Endodermal cell (in vitro differentiated cells): ENCODE results near the gene SPRED1. TPM values are rescaled to one million over a fixed set of nuclear protein-coding genes. Genes with fewer than 3 reads are reported as not detected.
A peak's percentile ranks its signal among the peaks of the same experiment; 100 is the strongest.

Experiments used
- DNase-seq: peaks from one replicate; pipeline ENCODE4 v3.0.0-alpha.2; 2017
- H3K27ac ChIP-seq: 2 replicates; pipeline ENCODE4 v1.5.1; 2013; ENCODE audit warnings: mild to moderate bottlenecking, low read depth, low read length, moderate library complexity
- H3K27me3 ChIP-seq: 2 replicates; pipeline ENCODE4 v1.6.1; 2013; ENCODE audit warnings: mild to moderate bottlenecking, low read length, moderate library complexity; ENCODE audit not compliant: insufficient read depth, control insufficient read depth, poor library complexity, severe bottlenecking
- H3K36me3 ChIP-seq: 2 replicates; pipeline ENCODE4 v1.7.0; 2013; ENCODE audit warnings: mild to moderate bottlenecking, low read length, moderate library complexity; ENCODE audit not compliant: control insufficient read depth, insufficient read depth
- H3K4me1 ChIP-seq: one replicate; pipeline ENCODE4 v1.7.0; 2013; ENCODE audit warnings: low read length; ENCODE audit not compliant: control insufficient read depth, insufficient read depth
- H3K4me3 ChIP-seq: 2 replicates; pipeline ENCODE4 v1.5.1; 2013; ENCODE audit warnings: mild to moderate bottlenecking, low read length, moderate library complexity
- H3K9ac ChIP-seq: 2 replicates; pipeline ENCODE4 v1.6.1; 2013; ENCODE audit warnings: mild to moderate bottlenecking, low read length, moderate library complexity; ENCODE audit not compliant: poor library complexity, severe bottlenecking; ENCODE audit errors: extremely low read depth
- H3K9me3 ChIP-seq: 2 replicates; pipeline ENCODE4 v1.6.1; 2013; ENCODE audit warnings: mild to moderate bottlenecking, low read length, moderate library complexity; ENCODE audit not compliant: control insufficient read depth
- H3K27ac Mint-ChIP-seq: 2 replicates; pipeline ENCODE4 v1.8.0; 2020; ENCODE audit warnings: mixed read lengths
- H3K27me3 Mint-ChIP-seq: 2 replicates; pipeline ENCODE4 v1.8.0; 2021; ENCODE audit warnings: mild to moderate bottlenecking, mixed read lengths; ENCODE audit not compliant: insufficient read depth
- H3K36me3 Mint-ChIP-seq: 2 replicates; pipeline ENCODE4 v1.8.0; 2020; ENCODE audit warnings: low read depth, mixed read lengths
- H3K4me1 Mint-ChIP-seq: 2 replicates; pipeline ENCODE4 v1.8.0; 2020; ENCODE audit warnings: mixed read lengths
- H3K4me3 Mint-ChIP-seq: 2 replicates; pipeline ENCODE4 v1.8.0; 2020; ENCODE audit warnings: mild to moderate bottlenecking, moderate library complexity, mixed read lengths
- H3K9me3 Mint-ChIP-seq: 2 replicates; pipeline ENCODE4 v1.8.0; 2020; ENCODE audit warnings: mild to moderate bottlenecking, mixed read lengths
- CTCF ChIP-seq: fragments of 200-600 bp; sonication (generic); conservative IDR thresholded peaks from 2 replicates; pipeline ENCODE4 v1.5.0; 2021; ENCODE audit warnings: antibody characterized with exemption, mild to moderate bottlenecking
- WGBS, 2 experiments: methylation state at CpG; one replicate each; pipeline versions ENCODE4 v1.1.5 to v1.1.7; 2013; ENCODE audit warnings: missing lambda C conversion rate in 2 of 2, mixed read lengths in 1 of 2; ENCODE audit not compliant: insufficient coverage in 1 of 2, insufficient read length in 1 of 2; 5-methylcytosine and 5-hydroxymethylcytosine counted together
- total RNA-seq, 2 donors: library from RNA; stranded (reverse); fragmentation: NEBNext Ultra II Directional in 1 of 2; extraction: Animal tissue kit (Norgen Biotek cat#: 25700) in 1 of 2; gene quantifications; 2 replicates in 1 of 2; 3 replicates in 1 of 2; pipeline ENCODE4 v1.2.1, GENCODE V29; 2021

The SPRED1 gene
- total RNA-seq, 2 donors from 2014 or later = 50.8 to 61.7 TPM

GRCh38 chr15:38332711-38333110 lies 80.1 kb downstream of the SPRED1 start:
- Histone ChIP-seq H3K4me1 (no peaks in the 10 kb centered on the region), H3K4me3 (no peak overlapping the region), H3K36me3 (peaks cover 85% of the 10 kb centered on the region), H3K27ac (no peak overlapping the region), H3K9me3 (no peaks in the 10 kb centered on the region), H3K9ac (no peak overlapping the region), H3K27me3 (no peaks in the 10 kb centered on the region)
- no peak overlapping the region for H3K4me3 Mint-ChIP-seq
- WGBS, 2 experiments = 86 to 100% methylated on average over 1 of the region's 1 CpG
- H3K4me1 Mint-ChIP-seq = no peaks in the 10 kb centered on the region
- peaks cover 23% of the 10 kb centered on the region for H3K36me3 Mint-ChIP-seq
- no peak overlapping the region for H3K27ac Mint-ChIP-seq
- no peak for TF ChIP-seq CTCF
- DNase-seq = no peak
- H3K27me3 Mint-ChIP-seq = no peaks in the 10 kb centered on the region
- no peaks in the 10 kb centered on the region for H3K9me3 Mint-ChIP-seq

GRCh38 chr15:38335116-38335515 lies 82.5 kb downstream of the SPRED1 start:
- no peaks in the 10 kb centered on the region for H3K9me3 Mint-ChIP-seq
- H3K27me3 ChIP-seq = no peaks in the 10 kb centered on the region
- WGBS, 2 experiments = 0% methylated on average over 1 of the region's 1 CpG
- no peaks in the 10 kb centered on the region for H3K4me1 ChIP-seq
- no peak overlapping the region for H3K4me3 Mint-ChIP-seq
- no peak overlapping the region for H3K9ac ChIP-seq
- no peaks in the 10 kb centered on the region for H3K27me3 Mint-ChIP-seq
- H3K27ac Mint-ChIP-seq = no peak overlapping the region
- TF ChIP-seq CTCF = no peak
- no peak for DNase-seq
- peak overlapping the region; percentile 12 for H3K27ac ChIP-seq
- H3K9me3 ChIP-seq = no peaks in the 10 kb centered on the region
- H3K4me3 ChIP-seq = no peak overlapping the region
- H3K4me1 Mint-ChIP-seq = no peaks in the 10 kb centered on the region
- peaks cover 77% of the 10 kb centered on the region for H3K36me3 ChIP-seq
- peaks cover 16% of the 10 kb centered on the region for H3K36me3 Mint-ChIP-seq

- no peak overlapping the region for H3K27ac ChIP-seq
- peaks cover 97% of the 10 kb centered on the region for H3K36me3 ChIP-seq
- H3K27me3 ChIP-seq = no peaks in the 10 kb centered on the region
- Mint-ChIP-seq H3K9me3 (no peaks in the 10 kb centered on the region), H3K36me3 (peaks cover 53% of the 10 kb centered on the region), H3K4me3 (no peak overlapping the region), H3K27me3 (no peaks in the 10 kb centered on the region), H3K27ac (no peak overlapping the region), H3K4me1 (peaks cover 1% of the 10 kb centered on the region)
- DNase-seq = no peak
- no peak for TF ChIP-seq CTCF
- no peaks in the 10 kb centered on the region for H3K4me1 ChIP-seq
- H3K9ac ChIP-seq = no peak overlapping the region
- WGBS, 2 experiments = 95 to 100% methylated on average over 1 of the region's 2 CpGs
- no peaks in the 10 kb centered on the region for H3K9me3 ChIP-seq
- no peak overlapping the region for H3K4me3 ChIP-seq
Observed at GRCh38 chr15:38344351-38344750, 91.7 kb downstream of the SPRED1 start.
